Non-pigmented ciliary epithelial cell (primary cell): ENCODE results near the gene RILP.

Experiments
- DNase-seq: peaks from one replicate; pipeline ENCODE4 v3.0.0-alpha.2; 2010; ENCODE audit warnings: low read depth

RILP gene

DNA sequence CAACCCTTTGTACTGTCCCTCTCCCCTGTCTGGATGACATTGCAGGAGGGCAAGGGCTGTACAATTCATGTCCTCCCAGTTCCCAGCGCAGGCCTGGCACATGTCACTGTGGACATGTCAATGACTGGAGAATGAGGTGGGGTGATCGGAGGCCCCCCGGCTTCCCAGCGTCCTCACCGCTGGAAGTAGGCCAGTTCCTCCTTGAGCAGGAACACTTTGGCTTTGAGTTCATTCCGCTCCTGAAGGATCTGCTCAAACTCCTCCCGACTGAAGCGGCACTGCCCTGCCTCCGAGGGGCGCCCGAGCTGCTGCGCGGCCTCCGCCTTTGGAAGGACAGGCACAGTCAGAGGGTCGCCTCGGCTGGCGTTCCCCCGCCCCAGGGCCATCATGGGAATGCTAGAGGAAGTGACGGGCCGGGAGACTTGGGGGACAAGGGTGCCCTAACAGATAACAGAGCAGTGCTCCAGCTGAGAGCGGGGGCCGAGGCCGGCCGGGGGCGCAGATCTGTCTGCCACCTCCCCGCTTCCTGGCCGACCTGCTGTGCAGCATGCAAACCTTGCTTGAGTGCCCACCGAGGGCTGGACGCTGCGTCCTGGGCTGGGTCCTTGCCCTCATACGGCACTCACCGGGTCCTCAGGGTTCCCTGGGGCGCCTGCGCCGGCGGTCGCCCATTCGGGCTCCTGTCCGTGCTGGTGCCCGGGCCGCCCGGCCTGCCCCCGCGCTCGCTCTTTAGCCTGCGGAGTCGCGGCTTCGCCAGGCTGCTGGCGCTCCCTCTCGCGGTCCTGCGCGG, 1.3 kb downstream of the RILP start:
- no peak for DNase-seq

- DNase-seq = no peak
Measured at GRCh38 chr17:1647802-1648171, 1.9 kb downstream of the RILP start.

GRCh38 chr17:1646199-1646875, 3.3 kb downstream of the RILP start:
- no peak for DNase-seq

DNA sequence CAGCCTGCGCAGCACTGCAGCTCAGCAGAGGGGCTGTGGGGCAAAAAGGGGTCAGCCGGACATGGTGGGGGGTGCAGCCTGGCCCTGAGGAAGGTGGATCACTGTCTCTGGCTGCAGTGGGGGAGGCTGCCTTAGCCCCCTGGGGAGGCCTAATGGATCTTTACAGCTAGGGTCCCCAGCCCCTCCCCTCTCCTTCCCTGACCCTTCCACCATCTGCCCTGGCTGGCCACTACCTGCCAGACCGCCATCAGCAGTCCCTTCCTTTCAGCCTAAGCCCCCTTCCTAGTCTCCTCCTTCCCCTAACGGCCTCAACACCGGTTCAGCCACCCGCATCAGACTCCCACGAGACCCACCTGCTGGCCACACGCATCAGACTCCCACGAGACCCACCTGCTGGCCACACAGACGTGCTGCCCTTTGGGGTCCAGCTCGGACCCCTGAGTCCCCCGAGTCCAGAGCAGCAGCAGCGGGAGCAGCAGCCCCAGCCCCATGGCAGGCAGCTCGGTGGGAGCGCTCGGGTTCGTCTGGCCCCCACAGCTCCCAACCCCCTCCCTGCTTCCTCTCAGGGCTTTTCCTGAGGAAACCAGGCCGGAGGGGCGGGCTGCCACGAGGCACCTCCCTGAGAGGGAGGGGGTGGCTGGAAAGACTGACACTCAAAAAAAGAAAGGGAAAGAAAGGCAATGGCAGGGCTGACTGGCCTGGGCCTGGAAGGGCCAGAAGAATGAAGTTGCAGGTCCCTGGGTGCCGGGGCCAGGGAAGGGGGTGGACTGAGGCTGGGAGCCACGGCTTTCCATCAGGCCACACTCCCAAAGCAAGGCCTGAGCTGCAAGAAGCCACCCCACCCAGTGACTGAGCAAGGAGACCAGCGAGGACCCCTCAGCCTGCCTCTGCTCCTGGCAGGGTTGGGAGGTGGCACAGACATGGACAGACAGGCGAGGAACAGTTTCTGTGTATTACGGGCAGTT, 4.2 kb downstream of the RILP start, which contains the start of gene SCARF1:
Gene SCARF1 (minus strand): TSS at position 526 of the 965 bp plus-strand sequence. CDS start 35 bp downstream, at position 491.
- DNase-seq = no peak

- DNase-seq = no peak
Measured at GRCh38 chr17:1644493-1645206, 5.0 kb downstream of the RILP start.

GRCh38 chr17:1643999-1644492, 5.6 kb downstream of the RILP start:
- DNase-seq = no peak

DNA sequence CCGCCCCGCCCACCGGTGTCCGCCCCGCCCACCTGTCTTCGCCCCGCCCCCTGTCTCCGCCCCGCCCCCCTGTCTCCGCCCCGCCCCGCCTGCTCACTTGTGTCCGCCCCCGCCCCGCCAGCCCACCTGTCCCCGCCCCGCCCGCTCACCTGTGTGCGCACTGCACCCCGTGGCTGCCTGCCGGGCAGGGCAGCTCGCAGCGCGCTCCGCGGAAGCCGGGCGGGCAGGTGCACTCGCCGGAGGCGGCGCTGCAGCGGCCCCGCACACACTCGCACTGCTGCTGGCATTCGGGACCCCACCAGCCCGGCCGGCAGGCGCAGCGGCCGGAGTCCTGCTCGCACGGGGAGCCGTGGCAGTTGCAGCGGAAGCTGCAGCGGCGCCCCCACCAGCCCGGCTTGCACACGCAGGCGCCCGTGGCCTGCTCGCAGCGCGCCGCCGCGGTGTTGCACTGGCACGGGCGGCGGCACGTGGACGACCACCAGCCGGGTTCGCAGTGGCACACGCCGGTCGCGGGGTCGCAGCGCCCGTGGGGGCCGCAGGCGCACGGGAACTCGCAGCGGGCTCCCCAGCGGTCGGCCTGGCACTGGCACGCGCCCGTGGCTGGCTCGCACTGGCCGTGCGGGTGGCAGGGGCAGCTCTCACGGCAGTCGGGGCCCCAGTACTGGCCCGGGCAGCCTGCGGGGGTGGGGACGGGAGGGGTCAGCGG, 6.2 kb downstream of the RILP start:
- no peak for DNase-seq

- DNase-seq = no peak
Measured at GRCh38 chr17:1641065-1641403, 8.6 kb downstream of the RILP start.

DNA sequence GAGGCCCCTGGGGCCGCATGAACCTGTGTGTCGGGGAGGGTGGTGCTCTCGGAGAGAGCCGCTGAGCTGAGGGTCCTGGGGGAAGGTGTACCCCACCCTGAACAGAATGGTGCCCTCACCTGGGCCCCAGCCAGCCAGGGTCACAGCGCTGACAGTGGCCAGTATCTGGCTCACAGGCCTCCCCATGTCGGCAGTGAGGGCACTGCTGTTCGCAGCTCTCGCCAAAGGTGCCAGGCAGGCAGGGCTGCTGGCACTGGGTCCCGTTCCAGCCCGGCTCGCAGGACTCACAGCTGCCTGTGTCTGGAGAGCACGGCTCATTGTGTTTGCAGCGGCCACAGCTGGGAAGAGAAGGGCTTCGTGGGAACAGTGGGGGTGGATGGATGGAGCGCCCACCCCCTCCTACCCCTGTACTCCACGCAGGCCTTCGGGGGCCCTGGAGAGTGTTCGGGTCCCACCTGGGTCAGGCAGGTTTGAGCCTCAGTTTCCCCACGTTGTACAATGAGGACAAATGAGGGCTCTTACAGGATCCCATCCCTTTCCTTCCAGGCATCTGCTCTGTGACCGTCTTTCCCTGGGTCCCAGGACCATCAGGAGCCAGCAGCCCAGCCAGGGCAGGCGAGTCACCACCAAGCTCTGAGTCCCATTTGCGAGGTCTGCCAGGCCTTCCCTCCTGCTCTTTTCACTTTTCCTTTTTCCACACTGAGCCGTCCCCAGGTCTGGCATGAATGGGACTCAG, 9.2 kb downstream of the RILP start:
- no peak for DNase-seq

DNA sequence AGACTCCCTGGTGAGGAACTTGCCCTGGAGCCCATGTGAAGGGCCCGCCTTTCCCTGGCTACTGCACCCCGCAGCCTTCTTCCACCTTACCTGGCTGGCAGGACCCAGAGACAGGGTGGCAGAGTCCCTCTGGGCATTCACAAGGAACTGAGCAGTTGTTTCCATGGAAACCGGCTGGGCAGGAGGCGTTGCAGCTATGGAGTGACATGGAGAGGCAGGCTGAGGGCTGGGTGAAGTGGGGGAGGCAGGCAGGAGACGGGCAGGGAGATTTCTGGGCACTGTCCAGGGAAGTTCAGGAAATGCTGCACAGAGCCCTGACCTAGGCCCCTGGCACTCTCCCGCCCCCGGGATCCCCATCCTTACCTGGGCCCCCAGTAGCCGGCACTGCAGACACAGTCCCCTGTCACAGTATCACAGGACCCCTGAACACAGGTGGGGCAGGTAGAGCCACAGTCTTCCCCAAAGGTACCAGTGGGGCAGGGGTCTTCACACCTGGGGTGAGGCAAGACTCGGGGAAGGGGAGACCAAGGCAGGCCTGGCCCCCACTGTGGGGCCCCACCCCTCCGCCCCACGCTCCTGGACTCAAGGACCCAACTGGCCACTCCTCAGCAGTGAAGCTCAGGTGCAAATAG, 10.0 kb downstream of the RILP start:
- no peak for DNase-seq

GRCh38 chr17:1638624-1639300, 10.9 kb downstream of the RILP start:
- DNase-seq = no peak

DNA sequence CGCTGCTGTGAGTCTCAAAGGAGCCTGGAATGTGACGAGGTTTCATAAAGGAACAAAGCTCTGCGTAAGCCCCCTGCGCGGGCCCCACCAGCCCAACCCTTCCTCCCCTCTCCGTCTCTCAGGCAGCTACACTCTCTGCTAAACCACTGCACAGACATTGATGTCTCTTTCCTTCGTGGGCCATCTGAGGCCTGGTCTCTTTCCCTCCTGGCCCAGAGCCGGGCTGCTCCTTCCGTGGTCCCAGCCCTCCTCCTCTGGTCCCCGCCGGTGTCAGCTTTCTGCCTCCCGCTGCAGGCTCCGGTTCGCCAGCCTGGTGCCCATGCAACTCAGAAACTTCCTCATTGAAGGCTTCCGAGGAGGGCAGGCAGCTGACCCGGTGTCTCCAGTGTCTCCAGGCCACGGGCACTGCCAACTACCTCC, 11.5 kb downstream of the RILP start:
- DNase-seq = no peak

DNA sequence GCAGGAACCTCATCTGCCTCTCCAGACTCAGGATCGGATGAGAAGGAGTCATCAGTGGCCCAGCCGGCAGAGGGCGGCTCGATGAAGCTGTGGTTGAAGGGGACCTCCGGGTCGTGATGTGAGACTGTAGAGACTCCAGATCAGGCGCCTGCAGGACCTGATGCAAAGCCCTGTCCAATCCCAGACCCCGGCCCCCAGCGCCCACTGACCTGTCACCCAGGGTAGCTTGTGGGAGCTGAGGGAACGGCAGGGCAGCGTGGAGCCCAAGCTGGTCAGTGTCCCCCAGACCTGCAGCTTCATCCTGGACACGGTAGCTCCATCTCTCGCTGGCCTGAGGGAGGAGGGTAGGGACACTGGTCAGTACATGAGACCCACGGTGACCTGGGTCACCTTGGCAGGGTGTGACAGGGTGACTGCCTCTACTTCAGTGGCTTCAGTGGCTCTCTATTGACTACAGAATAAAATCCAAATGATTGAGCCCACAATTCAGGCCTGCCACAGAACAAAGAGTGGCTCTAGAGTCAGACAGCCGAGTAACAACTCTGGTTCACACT, 12.9 kb downstream of the RILP start:
- DNase-seq = no peak

GRCh38 chr17:1635675-1636465, 13.8 kb downstream of the RILP start:
- DNase-seq = no peak

DNA sequence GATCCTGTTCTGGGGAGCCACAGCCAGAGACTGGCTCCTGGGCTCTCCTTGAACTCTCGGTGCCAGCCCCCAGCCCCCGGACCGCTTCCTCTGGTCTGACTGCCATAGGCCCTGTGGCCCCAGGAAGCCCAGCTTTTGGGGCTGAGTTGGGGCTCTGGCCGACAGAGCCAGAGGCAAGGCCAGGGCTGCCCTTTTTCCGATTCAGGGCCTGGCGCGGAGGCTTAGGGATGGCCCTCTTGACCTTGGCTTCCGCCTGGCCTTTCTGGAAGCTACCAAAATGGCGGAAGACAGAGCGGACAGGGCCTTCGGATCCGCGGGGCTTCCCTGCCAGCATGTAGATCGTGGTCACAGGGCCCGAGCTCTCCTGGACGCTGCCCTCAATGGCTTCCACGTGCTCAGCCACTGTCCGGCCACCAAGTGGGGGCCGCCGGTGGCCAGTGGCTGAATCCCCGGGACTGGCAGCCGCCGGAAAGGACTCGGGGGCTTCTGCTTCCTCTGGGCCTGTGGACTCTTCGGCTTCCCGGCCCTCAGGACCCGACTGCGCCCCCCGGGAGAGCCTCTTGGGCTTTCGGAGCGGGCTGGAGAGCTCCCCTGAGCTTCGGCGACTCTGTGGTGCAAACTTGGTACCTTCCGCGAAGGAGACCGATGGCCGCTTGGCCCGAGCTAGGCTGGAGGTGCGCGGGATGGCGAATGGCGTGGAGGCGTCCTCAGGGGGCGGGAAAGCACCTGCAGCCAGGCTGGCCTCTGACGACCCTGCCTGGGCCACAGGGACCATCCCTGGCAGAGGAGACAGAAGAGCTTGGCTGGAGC, 14.6 kb downstream of the RILP start:
- no peak for DNase-seq

- no peak for DNase-seq
Measured at GRCh38 chr17:1630662-1631061, 19.0 kb downstream of the RILP start.
